Stomach (tissue), 4 donors: Measurements from ENCODE around the gene C5.
"Not testable (repeated sequence)": the region's sequence is repeated elsewhere in the genome, so short reads cannot be mapped to it uniquely, and the experiment has no call there.

Experiments used
- CTCF ChIP-seq, 7 experiments: fragments of 450-650 bp in 4 of 7; fragments of 200-600 bp in 3 of 7; sonication (generic) in 3 of 7; IDR thresholded peaks; one replicate each; pipeline ENCODE4 v1.5.1; 2016 to 2019; ENCODE audit warnings: antibody characterized with exemption in 7 of 7, control low read depth in 2 of 7, mild to moderate bottlenecking in 1 of 7
- POLR2AphosphoS5 ChIP-seq, 3 donors: sonication (generic); formaldehyde crosslinking; IDR thresholded peaks; one replicate each; pipeline ENCODE4 v1.6.1; 2016; ENCODE audit warnings: antibody characterized with exemption in 3 of 3

GRCh38 chr9:120971471-120971870, 78.6 kb downstream of the C5 start:
- not testable (repeated sequence) for TF ChIP-seq CTCF, POLR2AphosphoS5 (IDR thresholded peaks at IDR 0.05)
